NCI-H69 (cell line): ENCODE data around the gene LINGO4.

Experiments used
- DNase-seq: peaks from one replicate; lab custom pipeline; 2025; lab: John Stamatoyannopoulos, UW

The LINGO4 gene

GRCh38 chr1:151805066-151805820 is at the start of gene LINGO4:
Gene LINGO4 (minus strand): TSS chr1:151805419. CDS start chr1:151802704, 2,715 bp downstream.
- DNase-seq: no peak

- DNase-seq: no peak
These were observed 49.4 kb upstream of the LINGO4 start for GRCh38 chr1:151854658-151855057.

GRCh38 chr1:151853411-151853943 is 48.3 kb upstream of the LINGO4 start, which contains the start of gene THEM5:
Gene THEM5 (minus strand): TSS chr1:151853712. CDS start chr1:151853565, 147 bp downstream.
- peak; percentile 26 for DNase-seq

- no peak for DNase-seq
These were observed 47.5 kb upstream of the LINGO4 start for GRCh38 chr1:151852733-151853132.

GRCh38 chr1:151851886-151852285 is 46.7 kb upstream of the LINGO4 start:
- DNase-seq: peak; percentile 25

GRCh38 chr1:151849871-151850270 is 44.7 kb upstream of the LINGO4 start:
- DNase-seq: no peak

GRCh38 chr1:151849126-151849525 is 43.9 kb upstream of the LINGO4 start:
- no peak for DNase-seq

GRCh38 chr1:151847867-151848596 is 42.8 kb upstream of the LINGO4 start:
- no peak for DNase-seq

GRCh38 chr1:151846686-151847237 is 41.5 kb upstream of the LINGO4 start:
- no peak for DNase-seq

- peak; percentile 9 for DNase-seq
These were observed 40.9 kb upstream of the LINGO4 start for GRCh38 chr1:151846062-151846568.

GRCh38 chr1:151843398-151843797 is 38.2 kb upstream of the LINGO4 start:
- DNase-seq: no peak

- no peak for DNase-seq
These were observed 35.9 kb upstream of the LINGO4 start for GRCh38 chr1:151841141-151841540.

GRCh38 chr1:151840421-151840820 is 35.2 kb upstream of the LINGO4 start:
- peak; percentile 42 for DNase-seq

GRCh38 chr1:151839457-151840403 is 34.5 kb upstream of the LINGO4 start, which contains the start of gene C2CD4D:
Gene C2CD4D (minus strand): TSS chr1:151839820. CDS start chr1:151838989, 831 bp downstream.
- peak; percentile 94 for DNase-seq

- DNase-seq: no peak
These were observed 33.8 kb upstream of the LINGO4 start for GRCh38 chr1:151839082-151839412.

GRCh38 chr1:151838222-151839081 is 33.2 kb upstream of the LINGO4 start:
- DNase-seq: no peak

GRCh38 chr1:151837884-151838221 is 32.6 kb upstream of the LINGO4 start:
- no peak for DNase-seq

- no peak for DNase-seq
These were observed 32.0 kb upstream of the LINGO4 start for GRCh38 chr1:151837197-151837596.

GRCh38 chr1:151835596-151835995 is 30.4 kb upstream of the LINGO4 start:
- no peak for DNase-seq

GRCh38 chr1:151834239-151834638 is 29.0 kb upstream of the LINGO4 start:
- no peak for DNase-seq
